DMS153 treated with DMSO at 0.1 percent for 48 hours (cell line): ENCODE data around the gene TTLL12.

ENCODE experiments used
- DNase-seq: peaks from one replicate; lab custom pipeline; 2025; ENCODE audit not compliant: unreplicated experiment; lab: John Stamatoyannopoulos, UW

TTLL12 gene

GRCh38 chr22:43131773-43132501 lies 55.0 kb downstream of the TTLL12 start:
- no peak for DNase-seq

GRCh38 chr22:43129426-43130425 lies 57.2 kb downstream of the TTLL12 start:
- no peak for DNase-seq

GRCh38 chr22:43128928-43129424 lies 58.0 kb downstream of the TTLL12 start:
- DNase-seq = peak; percentile 64

- DNase-seq = no peak
Observed at GRCh38 chr22:43128116-43128515, 58.8 kb downstream of the TTLL12 start.

- DNase-seq = no peak
Observed at GRCh38 chr22:43127166-43127908, 59.6 kb downstream of the TTLL12 start.

GRCh38 chr22:43126501-43127165 lies 60.3 kb downstream of the TTLL12 start:
- no peak for DNase-seq

- peak; percentile 40 for DNase-seq
Observed at GRCh38 chr22:43118953-43119458, 67.9 kb downstream of the TTLL12 start.

GRCh38 chr22:43118024-43118849 lies 68.7 kb downstream of the TTLL12 start:
- no peak for DNase-seq

- DNase-seq = no peak
Observed at GRCh38 chr22:43116932-43117331, 70.0 kb downstream of the TTLL12 start.
